ENCODE results near the gene APOL2.
A peak's percentile ranks its signal among the peaks of the same experiment; 100 is the strongest.
"Not testable (repeated sequence)": the region's sequence is repeated elsewhere in the genome, so short reads cannot be mapped to it uniquely, and the experiment has no call there.

APOL2 gene

GRCh38 chr22:36238373-36239149 lies 766 bp downstream of the APOL2 start:
- DNase-seq = no peak

- peak; percentile 41 for DNase-seq
These were observed 1.6 kb downstream of the APOL2 start for GRCh38 chr22:36237462-36238372.

- no peak for DNase-seq
These were observed 2.7 kb downstream of the APOL2 start for GRCh38 chr22:36236388-36237319.

- DNase-seq = no peak
These were observed 3.7 kb downstream of the APOL2 start for GRCh38 chr22:36235585-36235984.

- DNase-seq = no peak
These were observed 4.4 kb downstream of the APOL2 start for GRCh38 chr22:36234919-36235318.

- DNase-seq = no peak
These were observed 5.1 kb downstream of the APOL2 start for GRCh38 chr22:36234213-36234612.

- no peak for DNase-seq
These were observed 5.5 kb downstream of the APOL2 start for GRCh38 chr22:36233796-36234195.

GRCh38 chr22:36232715-36233401 lies 6.5 kb downstream of the APOL2 start:
- DNase-seq = no peak

GRCh38 chr22:36231051-36231450 lies 8.3 kb downstream of the APOL2 start:
- not testable (repeated sequence) for DNase-seq

GRCh38 chr22:36229649-36230048 lies 9.7 kb downstream of the APOL2 start:
- not testable (repeated sequence) for DNase-seq

- no peak for DNase-seq
These were observed 10.4 kb downstream of the APOL2 start for GRCh38 chr22:36228944-36229343.

GRCh38 chr22:36228369-36228768 lies 11.0 kb downstream of the APOL2 start:
- DNase-seq = not testable (repeated sequence)

- no peak for DNase-seq
These were observed 11.5 kb downstream of the APOL2 start for GRCh38 chr22:36227806-36228205.

GRCh38 chr22:36227396-36227795 lies 11.9 kb downstream of the APOL2 start:
- no peak for DNase-seq

- no peak for DNase-seq
These were observed 13.1 kb downstream of the APOL2 start for GRCh38 chr22:36226189-36226588.

- no peak for DNase-seq
These were observed 13.9 kb downstream of the APOL2 start for GRCh38 chr22:36225333-36225922.

GRCh38 chr22:36224245-36224644 lies 15.1 kb downstream of the APOL2 start:
- no peak for DNase-seq

GRCh38 chr22:36223504-36223903 lies 15.8 kb downstream of the APOL2 start:
- no peak for DNase-seq

- DNase-seq = no peak
These were observed 16.4 kb downstream of the APOL2 start for GRCh38 chr22:36222887-36223450.

GRCh38 chr22:36221799-36222751 lies 17.3 kb downstream of the APOL2 start:
- peak; percentile 52 for DNase-seq

Measured in CD4-positive, alpha-beta T cell treated with Interleukin-21 for 1 hour (primary cell).